Hematopoietic multipotent progenitor cell treated with erythropoietin and hydrocortisone succinate and interleukin-3 and kit ligand, for 6 days (in vitro differentiated cells): ENCODE measurements around the gene CSTPP1.

Experiments
- DNase-seq: peaks from one replicate; pipeline ENCODE4 v3.0.0-alpha.2; 2015

CSTPP1 gene

GRCh38 chr11:47165253-47165840, 228.8 kb downstream of the CSTPP1 start:
- DNase-seq = no peak

DNA sequence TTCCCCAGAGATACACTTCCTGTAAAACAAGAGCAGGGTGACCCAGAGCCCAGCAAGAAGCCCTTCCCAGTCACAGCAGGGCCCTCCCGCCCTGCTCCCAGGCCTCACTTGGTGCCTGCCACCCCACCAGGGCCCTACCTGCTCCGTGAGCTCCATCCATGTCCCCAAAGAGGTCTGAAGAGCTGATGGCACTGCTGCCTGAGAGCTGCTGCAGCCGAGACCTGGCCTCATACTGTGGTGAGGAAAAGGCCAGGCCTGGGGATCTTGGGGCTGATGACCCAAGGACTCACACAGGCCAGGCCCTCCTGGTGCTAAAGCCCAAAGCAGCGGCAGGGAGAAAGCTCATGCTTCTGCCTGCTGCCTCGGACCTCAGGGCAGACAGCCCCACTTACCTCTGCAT, 229.8 kb downstream of the CSTPP1 start:
- no peak for DNase-seq

DNA sequence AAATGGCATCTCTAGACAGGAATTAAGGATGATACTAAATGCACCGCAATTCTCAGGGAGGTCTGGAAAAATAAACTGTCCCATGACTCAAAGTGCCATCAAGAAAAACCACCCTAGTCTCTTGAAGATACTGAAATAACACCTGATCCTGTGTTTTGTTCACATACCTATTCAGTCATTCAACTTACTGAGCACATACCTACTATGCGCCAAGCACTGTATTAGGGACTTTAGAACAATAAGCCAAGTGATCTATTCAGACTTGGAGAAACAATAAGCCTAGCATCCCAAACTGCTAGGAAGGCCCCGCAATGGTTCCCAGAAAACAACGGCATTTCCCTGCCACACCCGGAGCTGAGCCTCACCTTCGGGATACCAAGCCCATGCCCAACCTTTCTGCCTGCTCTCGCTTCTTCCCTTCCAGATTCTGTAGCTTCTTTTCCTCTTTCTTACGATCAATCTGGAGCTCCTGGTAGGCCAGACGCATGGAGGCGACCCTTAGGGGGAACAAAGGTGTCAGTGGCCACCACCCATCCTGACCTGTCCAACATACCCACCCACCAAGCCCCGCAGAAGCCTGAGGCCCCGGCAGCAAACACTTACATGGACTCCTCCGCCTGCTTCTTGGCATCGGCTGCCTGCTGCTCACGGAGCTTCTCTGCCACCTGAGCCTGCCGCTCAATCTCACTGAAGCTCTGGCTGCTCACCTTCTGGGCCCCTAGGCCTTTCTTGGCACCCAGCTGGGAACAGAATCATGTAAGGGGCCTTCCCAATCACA, 234.7 kb downstream of the CSTPP1 start:
- no peak for DNase-seq

GRCh38 chr11:47171856-47172255, 235.3 kb downstream of the CSTPP1 start:
- DNase-seq = no peak

GRCh38 chr11:47172740-47173336, 236.3 kb downstream of the CSTPP1 start:
- no peak for DNase-seq

DNA sequence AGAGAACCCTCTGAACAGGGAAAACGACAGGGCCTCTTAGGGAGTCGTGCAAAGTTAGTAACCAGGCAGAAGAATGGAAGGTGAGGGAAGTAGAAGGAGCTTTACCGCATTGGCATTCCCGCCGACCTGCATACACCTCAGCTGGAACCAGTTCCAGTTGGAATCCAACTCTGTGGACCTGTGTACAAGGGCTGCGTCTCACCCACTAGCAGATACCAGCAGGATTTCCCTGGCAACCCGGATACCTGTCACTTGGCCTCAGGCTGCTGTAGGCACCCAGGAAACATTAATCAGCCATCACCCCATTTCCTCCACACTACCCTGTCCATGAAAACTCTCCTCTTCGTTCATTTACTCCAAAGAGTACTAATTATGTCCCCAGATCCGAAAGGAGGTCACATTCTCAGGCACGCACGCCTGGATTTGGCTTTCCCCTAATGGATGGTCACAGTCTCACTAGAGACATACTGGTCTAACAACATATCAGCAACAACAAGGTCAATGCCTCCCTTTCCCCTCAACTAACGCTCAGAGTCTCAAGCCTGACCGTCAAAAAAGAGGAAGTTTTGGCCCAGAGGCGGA, 239.3 kb downstream of the CSTPP1 start:
- DNase-seq = peak; percentile 73

- DNase-seq = peak; percentile 98
Measured at GRCh38 chr11:47176328-47177228, 240.0 kb downstream of the CSTPP1 start, which contains the start of gene ARFGAP2. TSS of gene ARFGAP2 (minus strand) at chr11:47176879. CDS start at chr11:47176853, 26 bp downstream.

GRCh38 chr11:47177229-47177845, 240.8 kb downstream of the CSTPP1 start:
- peak; percentile 96 for DNase-seq

GRCh38 chr11:47177846-47178245, 241.3 kb downstream of the CSTPP1 start:
- DNase-seq = no peak

DNA sequence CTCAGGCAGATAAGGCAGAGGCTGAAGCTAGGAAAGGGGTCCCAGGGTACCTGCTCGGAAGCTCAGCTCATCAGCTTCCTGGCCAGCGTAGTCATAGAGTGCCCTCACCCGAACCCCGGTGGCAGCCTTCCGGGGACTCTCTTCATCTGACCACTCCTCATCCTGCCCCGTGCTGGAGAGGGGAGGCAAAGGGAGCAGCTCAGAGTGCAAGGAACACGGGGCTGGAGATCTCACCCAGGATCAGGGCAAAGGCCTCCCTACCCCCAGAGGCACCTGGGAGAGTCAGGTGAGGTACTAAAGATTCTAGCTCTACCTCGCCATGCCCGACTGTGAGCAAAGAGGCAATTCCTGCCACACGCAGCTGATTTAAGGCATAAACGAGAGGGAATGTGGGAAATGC, 241.8 kb downstream of the CSTPP1 start:
- DNase-seq = no peak

- DNase-seq = no peak
Measured at GRCh38 chr11:47178737-47179654, 242.4 kb downstream of the CSTPP1 start.

- DNase-seq = peak; percentile 83
Measured at GRCh38 chr11:47179655-47179991, 243.1 kb downstream of the CSTPP1 start.

DNA sequence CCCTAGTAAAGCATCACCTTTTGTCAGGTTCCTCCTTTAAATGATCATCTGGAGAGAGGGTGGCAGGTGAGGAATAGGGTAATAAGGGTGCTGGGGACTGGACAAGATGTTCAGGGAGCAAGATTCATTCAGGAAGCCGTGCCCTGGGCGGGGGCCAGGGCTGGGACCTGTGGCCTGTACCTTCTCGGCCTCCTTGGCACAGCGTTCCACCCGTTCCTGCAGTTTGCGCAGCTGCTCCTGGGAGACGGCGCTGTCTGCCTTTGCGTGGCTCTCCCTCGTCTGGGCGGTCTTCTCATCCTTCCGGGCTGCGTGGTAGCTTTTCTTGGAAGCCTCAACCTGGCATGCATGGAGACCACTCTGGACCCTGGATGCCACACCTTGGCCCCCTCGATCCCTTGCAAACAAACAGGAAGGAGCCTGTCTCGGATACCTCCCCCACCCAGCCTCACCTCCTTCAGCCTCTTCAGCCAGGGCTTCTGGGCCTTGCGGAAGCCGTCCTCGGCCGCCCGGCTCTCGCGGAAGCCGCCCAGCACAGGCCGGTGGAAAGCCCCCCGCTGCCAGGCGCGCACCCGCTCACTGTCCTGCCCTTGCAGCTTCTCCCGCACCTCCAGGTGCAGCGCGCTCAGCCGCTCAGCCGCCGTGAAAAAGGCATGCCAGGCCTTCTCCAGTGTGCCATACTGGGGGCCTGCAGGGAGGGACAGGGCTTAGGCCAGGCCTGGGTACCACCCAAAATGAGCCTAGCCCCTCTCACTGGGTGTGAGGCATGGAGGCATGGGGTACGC, 243.6 kb downstream of the CSTPP1 start:
- no peak for DNase-seq

GRCh38 chr11:47181271-47181670, 244.7 kb downstream of the CSTPP1 start:
- DNase-seq = no peak

- DNase-seq = no peak
Measured at GRCh38 chr11:47182380-47182779, 245.8 kb downstream of the CSTPP1 start.

GRCh38 chr11:47183031-47183856, 246.7 kb downstream of the CSTPP1 start:
- no peak for DNase-seq

- no peak for DNase-seq
Measured at GRCh38 chr11:47183969-47184368, 247.4 kb downstream of the CSTPP1 start.

GRCh38 chr11:47184711-47185304, 248.2 kb downstream of the CSTPP1 start:
- DNase-seq = no peak
